ENCODE data around the gene SEMA4C. TPM values are rescaled to one million over a fixed set of nuclear protein-coding genes. Genes with fewer than 3 reads are reported as not detected.
A peak's percentile ranks its signal among the peaks of the same experiment; 100 is the strongest.

Gene SEMA4C
- polyA plus RNA-seq, 2 of the 4 experiments (the other 2 are of a cell fraction) = 11.0 to 14.4 TPM

GRCh38 chr2:96877042-96877451 is 7.2 kb upstream of the SEMA4C start:
- ChIA-PET POLR2A (no interaction called here), CTCF (interaction anchor here (0.7 to 4.8 kb wide), 5 partner anchors 8 to 330 kb away, joined by 3 to 28 read pairs (median 4); no protein-coding TSS in a partner anchor)
- DNase-seq (ENCODE audit: low read depth in 1 of 2, low spot score in 1 of 2) (no peak), ATAC-seq (no peak), FAIRE-seq (no peak)
- Histone ChIP-seq H3K4me3 (no peak overlapping the region), H3K9me3 (no peaks in the 10 kb centered on the region), H3K4me2 (no peak overlapping the region), H3K27ac (no peak overlapping the region), H3K4me1 (no peaks in the 10 kb centered on the region)
- TF ChIP-seq TP53 (CRISPR knock-in tag; IDR thresholded peaks at IDR 0.05) = no peak
- TF ChIP-seq POLR2A (IDR thresholded peaks at IDR 0.05; ENCODE audit: low read length) = no peak
- TF ChIP-seq RARB (CRISPR knock-in tag; IDR thresholded peaks at IDR 0.05) = no peak
- TF ChIP-seq JUNB (IDR thresholded peaks at IDR 0.05) = no peak
- TF ChIP-seq RCOR1 (IDR thresholded peaks at IDR 0.05; ENCODE audit: low read depth, low read length) = no peak
- no peak for TF ChIP-seq CBX8 (IDR thresholded peaks at IDR 0.05)
- no peak for TF ChIP-seq HOXB13 (CRISPR knock-in tag; IDR thresholded peaks at IDR 0.05; ENCODE audit: low read depth)
- TF ChIP-seq ZC3H11A (IDR thresholded peaks at IDR 0.05) = no peak
- no peak for TF ChIP-seq MAX (IDR thresholded peaks at IDR 0.05)
- TF ChIP-seq CBX2 (IDR thresholded peaks at IDR 0.05; ENCODE audit: borderline replicate concordance, low read depth) = no peak
- TF ChIP-seq BHLHE40 (IDR thresholded peaks at IDR 0.05; ENCODE audit: low read depth, low read length) = no peak
- TF ChIP-seq ELK1 (IDR thresholded peaks at IDR 0.05; ENCODE audit: low read depth, low read length) = no peak
- WGBS (ENCODE audit: missing lambda C conversion rate) = 83% methylated on average over 5 of the region's 6 CpGs

GRCh38 chr2:96876269-96877041 is 6.6 kb upstream of the SEMA4C start:
- 68% methylated on average over 11 of the region's 16 CpGs for WGBS (ENCODE audit: missing lambda C conversion rate)
- peak in 1 of 2 experiments; percentile 5; a peak in 1 of 6 replicates for ATAC-seq

More at GRCh38 chr2:96876269-96877041, 6.6 kb upstream of the SEMA4C start:
- no peak for DNase-seq (ENCODE audit: low read depth in 1 of 2, low spot score in 1 of 2)
- no peak for FAIRE-seq
- TF ChIP-seq RAD21 (conservative IDR thresholded peaks at IDR 0.05 in 1 of 2, IDR thresholded peaks at IDR 0.05 in 1 of 2) (no peak), E2F6 (IDR thresholded peaks at IDR 0.05; ENCODE audit: borderline replicate concordance, low read depth) (no peak), HOXB5 (CRISPR knock-in tag; IDR thresholded peaks at IDR 0.05) (no peak), JUNB (IDR thresholded peaks at IDR 0.05) (no peak), ZC3H11A (IDR thresholded peaks at IDR 0.05) (no peak), EHF (CRISPR knock-in tag; IDR thresholded peaks at IDR 0.05) (no peak), MAFK (IDR thresholded peaks at IDR 0.05; ENCODE audit: partially characterized antibody) (no peak), MAX (IDR thresholded peaks at IDR 0.05) (no peak), RARB (CRISPR knock-in tag; IDR thresholded peaks at IDR 0.05) (no peak), ZSCAN20 (CRISPR knock-in tag; IDR thresholded peaks at IDR 0.05) (no peak), FOSL2 (IDR thresholded peaks at IDR 0.05) (no peak), FOSL2 (CRISPR knock-in tag; IDR thresholded peaks at IDR 0.05) (no peak), HOXB13 (CRISPR knock-in tag; IDR thresholded peaks at IDR 0.05; ENCODE audit: low read depth) (no peak), RFX5 (IDR thresholded peaks at IDR 0.05) (no peak), USF2 (IDR thresholded peaks at IDR 0.05) (no peak), GATA3 (IDR thresholded peaks at IDR 0.05; ENCODE audit: borderline replicate concordance) (no peak), SMC3 (IDR thresholded peaks at IDR 0.05) (no peak)
- H3K4me1 ChIP-seq = no peaks in the 10 kb centered on the region
- no peak overlapping the region for H3K27ac ChIP-seq
- POLR2A ChIA-PET = no interaction called here
- no peaks in the 10 kb centered on the region for H3K9me3 ChIP-seq
- CTCF ChIA-PET = interaction anchor here (0.8 to 4.8 kb wide), 4 partner anchors 8 to 74 kb away, joined by 3 to 28 read pairs (median 5); partner anchors contain the start of gene CNNM3
- H3K4me3 ChIP-seq = no peak overlapping the region
- no peak overlapping the region for H3K4me2 ChIP-seq
